ENCODE results near the gene FBP2.
"Not testable (repeated sequence)": the region's sequence is repeated elsewhere in the genome, so short reads cannot be mapped to it uniquely, and the experiment has no call there.

The FBP2 gene

DNA sequence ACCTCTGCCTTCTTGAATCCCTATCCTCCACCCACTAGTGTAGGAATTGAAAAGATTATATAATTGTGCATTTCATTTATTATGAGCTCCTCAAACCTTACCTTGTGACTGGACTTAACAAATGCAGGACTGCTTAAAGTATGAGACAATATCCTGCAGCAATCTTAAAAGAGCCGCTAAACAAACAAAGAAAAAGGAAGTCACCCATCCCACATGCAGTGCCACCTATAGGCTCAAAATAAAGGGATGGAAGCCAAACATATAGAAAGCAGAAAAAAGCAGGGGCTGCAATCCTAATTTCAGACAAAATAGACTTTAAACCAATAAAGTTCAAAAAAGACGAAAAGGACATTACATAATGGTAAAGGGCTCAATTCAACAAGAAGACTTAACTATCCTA, 30.1 kb downstream of the FBP2 start:
- no peak for DNase-seq (ENCODE audit: low spot score)

DNA sequence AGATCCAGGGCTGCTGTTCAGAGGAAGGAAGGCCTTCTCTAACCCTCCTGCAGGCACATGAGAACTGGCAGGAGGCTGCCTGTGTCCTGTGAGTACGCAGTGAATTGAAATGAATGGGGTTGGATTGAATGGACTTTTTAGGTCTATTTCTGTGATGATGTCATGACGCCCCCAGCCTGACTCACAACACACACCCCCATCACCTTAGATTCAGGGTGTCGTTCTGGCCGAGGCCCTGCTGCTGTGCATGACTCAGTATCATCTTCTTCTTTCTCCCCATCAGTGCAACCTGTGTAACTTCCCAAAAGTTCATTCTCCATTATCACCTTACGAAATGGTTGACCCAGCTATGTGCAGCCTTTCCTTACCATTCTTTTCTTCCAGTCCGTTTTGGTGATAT, 33.4 kb downstream of the FBP2 start:
- DNase-seq (ENCODE audit: low spot score): no peak

DNA sequence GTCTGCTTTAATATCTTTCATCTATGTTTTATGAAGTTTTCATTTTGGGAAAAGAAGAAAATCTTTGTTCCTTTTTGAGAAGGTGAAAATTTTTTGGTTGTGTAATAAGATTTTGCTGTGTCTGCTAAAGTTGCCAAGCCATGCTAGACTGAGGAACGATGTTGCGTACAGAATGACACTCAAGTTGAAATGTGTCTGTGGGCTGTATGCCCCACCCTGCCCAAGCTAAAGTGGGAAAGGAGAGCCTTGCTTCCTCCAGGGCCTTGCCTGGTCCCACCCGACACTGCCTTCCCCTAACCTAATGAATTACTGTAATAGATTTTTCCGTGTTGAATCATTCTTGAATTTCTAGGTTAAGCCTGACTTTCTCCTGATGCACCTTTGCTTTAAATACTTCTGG, 36.2 kb downstream of the FBP2 start:
- no peak for DNase-seq (ENCODE audit: low spot score)

DNA sequence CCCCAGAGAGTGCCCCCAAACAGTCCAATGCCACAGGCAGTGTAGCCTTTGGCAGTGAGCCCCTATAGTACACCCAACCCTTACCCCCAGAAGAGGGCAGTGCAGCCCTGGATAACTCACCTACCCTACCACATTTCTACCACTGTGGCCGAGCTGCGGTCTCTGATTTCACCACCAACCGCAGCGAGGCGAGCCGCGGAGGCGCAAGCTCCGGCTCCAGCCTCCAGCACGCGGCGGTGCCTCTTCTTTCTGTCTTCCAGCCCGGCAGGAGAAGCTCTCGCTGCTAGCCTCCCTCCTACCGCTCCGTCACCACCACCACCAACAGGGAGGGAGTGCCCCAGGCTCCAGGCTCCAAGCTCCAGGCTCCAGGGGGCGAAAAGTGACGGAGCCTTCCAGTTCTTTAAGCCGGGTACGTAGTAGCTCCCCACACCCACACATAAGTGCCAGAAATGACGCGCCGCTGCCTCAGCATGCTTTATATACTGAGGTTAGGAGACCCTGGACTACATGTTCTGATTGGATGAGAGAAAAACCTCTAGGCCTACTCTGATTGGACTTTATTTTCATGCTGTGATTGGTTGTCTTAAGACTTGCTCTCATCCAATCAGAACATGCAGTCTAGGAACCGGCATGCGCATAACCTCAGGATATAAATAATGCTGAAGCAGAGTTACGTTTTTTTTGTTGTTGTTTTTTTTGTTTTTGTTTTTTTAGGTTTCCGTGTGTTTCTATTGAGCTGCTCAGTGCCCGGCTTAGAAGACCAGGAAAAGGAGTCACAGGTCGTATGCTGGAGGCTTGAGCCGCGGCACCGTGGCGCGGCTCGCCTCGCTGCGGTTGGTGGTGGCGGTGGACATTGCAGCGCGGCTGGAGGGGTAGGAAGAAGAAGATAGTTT, 38.9 kb downstream of the FBP2 start, which contains the start of gene PCAT7:
TSS of gene PCAT7 (plus strand) at position 645 of the 893 bp plus-strand sequence.
- DNase-seq (ENCODE audit: low spot score): no peak

DNA sequence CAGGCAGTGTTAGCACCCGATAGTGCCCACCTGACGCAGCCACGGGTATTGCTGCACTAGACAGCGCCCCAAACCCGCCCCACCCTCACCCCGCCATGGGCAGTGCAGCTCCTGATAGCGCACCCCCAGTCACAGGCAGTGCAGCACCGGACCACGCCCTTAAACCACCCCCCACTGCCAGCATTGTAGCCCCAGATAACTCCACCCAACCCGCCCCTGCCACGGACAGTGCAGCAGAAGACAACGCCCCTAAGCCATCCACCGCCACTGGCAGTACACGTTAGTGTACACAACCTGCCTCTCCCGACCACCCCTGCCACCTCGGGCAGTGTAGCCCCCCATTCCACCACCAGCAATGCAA, 39.6 kb downstream of the FBP2 start:
- no peak for DNase-seq (ENCODE audit: low spot score)

DNA sequence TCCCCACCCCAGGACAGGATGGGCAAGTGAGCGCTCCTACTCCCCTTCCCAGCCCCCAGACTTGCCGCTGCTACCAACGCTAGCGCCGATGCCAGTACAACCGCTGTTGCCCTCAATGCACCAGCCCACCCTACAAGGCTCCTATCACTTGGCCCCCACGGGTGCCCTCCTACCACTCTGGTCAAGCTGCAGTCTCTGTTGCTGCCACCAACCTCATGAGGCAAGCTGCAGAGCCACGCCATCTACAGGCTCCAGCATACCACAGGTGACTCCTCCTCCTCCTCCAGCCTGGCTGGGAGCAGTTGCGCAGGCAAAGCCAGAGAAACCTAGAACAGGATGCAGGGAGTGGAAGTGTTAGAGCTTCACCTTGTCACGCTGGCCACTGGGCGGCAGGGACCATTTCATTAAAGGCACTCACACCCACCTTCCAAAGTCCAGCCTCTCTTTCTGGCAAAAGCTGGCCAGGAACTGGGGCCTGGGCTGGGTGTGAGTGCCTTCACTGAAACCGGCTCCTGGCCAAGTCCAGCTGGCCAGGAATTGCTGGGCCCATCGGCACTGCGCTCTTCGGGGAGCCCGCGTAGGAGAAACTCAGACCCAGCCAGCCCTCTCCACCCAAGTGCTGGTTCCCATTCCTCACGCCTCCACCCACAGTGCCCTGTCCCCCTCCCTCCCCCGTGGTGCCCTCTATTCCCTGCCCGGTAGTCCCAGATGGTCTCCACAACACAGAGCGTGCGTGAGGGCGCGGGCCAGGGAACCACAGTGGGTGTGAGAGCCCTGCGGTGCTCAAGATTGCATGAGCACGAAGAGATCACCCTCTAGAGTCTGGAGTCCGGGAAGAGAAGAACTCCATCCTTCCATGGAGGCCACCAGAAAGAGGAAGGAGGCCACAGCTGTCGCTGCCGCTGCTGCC, 40.3 kb downstream of the FBP2 start:
- no peak for DNase-seq (ENCODE audit: low spot score)

DNA sequence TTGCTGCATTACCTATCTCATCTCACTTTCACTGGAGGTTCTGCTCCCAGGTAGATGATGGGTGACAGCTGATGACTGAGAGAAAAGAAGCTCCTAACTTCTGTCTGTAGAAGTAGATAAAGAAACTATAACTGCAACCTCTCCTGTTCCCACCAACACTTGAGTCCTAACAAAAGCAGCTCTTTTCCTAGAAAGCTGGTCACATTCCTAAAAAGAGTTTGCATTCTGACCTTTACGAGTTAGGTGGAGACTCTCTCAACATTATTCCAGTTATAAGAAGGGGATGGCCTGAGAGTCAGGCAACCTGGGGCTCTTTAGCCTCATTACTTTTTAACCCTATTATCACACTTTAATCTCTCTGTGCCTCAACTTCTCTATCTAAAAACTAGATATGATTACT, 47.7 kb downstream of the FBP2 start:
- DNase-seq (ENCODE audit: low spot score): no peak

DNA sequence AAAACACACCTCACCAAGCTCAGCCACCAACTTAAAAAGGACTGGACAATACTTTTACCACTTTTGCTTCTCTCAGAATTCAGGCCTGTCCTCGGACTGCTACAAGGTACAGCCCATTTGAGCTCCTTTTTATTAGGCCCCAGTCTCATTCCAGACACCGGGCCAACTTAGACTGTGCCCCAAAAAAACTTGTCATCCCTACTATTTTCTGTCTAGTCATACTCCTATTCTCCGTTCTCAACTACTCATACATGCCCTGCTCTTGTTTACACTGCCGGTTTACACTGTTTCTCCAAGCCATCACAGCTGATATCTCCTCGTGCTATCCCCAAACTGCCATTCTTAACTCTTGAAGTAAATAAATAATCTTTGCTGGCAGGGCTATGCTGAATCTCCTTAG, 49.3 kb downstream of the FBP2 start:
- DNase-seq (ENCODE audit: low spot score): not testable (repeated sequence)

DNA sequence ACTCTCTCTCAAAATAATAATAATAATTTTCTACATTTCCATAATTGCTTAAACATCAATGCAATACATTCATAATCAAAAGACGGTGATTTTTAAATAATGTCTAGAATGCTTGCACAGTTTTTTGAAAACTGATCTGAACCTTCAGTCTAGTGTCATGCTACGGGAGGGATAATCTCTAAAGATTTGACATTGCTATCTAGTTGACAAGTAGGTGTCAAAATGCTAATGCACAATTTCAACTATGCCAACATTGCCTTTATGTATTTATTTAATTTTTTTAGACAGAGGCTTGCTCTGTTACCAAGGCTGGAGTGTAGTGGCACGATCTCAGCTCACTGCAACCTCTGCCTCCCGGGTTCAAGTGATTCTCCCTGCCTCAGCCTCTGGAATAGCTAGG, 54.7 kb downstream of the FBP2 start:
- DNase-seq (ENCODE audit: low spot score): no peak

DNA sequence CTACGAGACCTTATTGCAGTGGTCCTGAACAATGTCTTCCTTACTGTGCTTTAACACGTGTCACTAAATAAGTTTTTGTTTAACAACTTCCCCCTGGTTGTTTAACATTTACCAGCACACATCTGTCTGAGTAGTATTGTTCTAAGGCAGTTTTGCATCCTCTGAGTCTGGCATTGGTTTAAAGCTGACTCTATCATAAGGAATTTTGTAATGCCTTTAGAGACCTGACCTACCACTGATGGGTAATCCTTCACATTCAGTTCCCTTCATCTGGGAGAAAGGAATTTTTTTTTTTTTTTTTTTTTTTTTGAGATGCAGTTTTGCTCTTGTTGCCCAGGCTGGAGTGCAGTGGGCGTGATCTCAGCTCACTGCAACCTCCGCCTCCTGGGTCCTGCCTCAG, 58.7 kb downstream of the FBP2 start:
- no peak for DNase-seq (ENCODE audit: low spot score)

DNA sequence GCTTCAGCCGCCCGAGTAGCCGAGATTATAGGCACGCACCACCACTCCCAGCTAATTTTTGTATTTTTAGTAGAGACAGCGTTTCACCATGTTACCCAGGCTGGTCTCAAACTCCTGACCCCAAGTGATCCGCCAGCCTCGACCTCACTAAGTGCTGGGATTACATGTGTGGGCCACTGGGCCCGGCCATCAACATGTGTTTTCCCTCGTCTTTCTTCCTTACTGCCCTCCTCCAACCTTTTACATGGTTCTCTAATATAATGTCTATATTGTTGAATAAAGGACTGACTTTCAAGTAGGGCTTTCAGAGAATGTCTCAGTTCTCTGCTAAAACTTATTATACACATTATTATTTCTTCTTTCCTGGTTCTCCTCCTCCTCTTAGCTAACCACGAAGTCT, 60.0 kb downstream of the FBP2 start:
- no peak for DNase-seq (ENCODE audit: low spot score)

DNA sequence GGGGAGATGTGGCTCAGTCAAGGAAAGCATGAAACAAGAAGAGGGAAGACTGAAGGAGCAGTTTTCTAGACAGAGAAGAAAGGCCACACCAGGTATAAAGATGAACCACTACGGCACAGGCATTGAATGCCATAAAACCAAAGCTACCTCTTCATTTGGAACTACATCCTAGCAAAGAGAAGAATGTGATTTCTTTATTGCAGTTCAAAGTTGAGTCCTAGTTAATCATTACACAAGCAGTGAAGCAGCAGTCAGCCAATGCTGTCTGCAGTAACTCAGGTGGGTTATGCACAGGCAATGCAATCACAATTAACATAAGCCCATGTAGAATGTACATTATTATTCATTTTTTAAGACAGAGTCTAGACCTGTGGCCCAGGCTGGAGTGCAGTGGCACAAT, 60.5 kb downstream of the FBP2 start:
- DNase-seq (ENCODE audit: low spot score): no peak

DNA sequence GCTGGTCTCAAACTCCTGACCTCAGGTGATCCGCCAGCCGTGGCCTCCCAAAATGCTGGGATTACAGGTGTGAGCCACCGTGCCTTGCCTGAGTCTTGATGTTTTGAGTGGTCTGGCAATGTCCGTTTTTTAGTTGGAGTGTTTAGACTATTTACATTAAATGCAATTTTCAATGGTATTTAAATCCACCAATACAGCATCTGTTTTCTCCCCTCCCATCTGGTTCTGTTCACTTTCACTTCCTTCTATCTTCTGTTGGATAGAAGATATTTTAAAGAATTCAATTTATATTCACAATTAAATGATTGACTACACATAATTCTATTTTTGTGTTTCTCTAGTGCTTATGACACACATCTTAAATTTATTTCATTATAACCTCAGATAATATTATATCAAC, 64.7 kb downstream of the FBP2 start:
- DNase-seq (ENCODE audit: low spot score): no peak

DNA sequence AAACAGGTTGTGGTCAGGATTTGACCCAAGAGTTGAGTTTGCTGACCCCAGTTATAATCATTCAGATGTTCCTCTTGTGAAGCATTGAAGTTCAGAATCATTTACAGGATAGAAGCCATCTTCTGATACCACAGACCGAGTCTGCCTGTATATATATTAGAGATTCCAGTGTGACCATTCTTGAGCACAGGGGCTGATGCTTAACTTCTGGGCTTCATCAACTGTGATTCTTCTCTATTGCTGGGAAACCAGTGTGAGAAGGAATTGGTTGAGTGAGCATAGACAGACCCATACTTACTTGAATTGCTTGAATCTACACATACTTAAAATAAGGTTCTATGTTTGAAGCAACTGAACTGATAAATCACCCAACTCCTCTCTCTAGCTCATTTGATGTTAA, 66.7 kb downstream of the FBP2 start:
- no peak for DNase-seq (ENCODE audit: low spot score)

DNA sequence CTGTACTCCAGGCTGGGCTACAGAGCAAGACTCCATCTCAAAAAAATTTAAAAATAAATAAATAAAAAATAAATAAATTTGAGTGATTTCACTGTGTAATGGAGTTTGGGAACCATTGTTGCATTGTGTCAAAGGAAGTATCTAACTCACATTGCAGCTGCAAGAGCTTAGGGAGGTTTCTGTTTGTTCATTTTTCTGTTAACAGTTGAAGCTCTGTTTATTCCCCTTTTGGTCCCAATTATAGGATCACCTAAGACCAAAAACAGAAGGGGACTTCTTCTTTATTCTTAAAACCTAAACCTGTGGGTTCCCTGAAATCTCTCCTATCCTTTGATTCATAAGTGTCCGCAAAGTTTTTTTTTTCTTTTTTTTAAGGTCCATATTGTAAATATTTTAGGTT, 67.4 kb downstream of the FBP2 start:
- DNase-seq (ENCODE audit: low spot score): no peak

DNA sequence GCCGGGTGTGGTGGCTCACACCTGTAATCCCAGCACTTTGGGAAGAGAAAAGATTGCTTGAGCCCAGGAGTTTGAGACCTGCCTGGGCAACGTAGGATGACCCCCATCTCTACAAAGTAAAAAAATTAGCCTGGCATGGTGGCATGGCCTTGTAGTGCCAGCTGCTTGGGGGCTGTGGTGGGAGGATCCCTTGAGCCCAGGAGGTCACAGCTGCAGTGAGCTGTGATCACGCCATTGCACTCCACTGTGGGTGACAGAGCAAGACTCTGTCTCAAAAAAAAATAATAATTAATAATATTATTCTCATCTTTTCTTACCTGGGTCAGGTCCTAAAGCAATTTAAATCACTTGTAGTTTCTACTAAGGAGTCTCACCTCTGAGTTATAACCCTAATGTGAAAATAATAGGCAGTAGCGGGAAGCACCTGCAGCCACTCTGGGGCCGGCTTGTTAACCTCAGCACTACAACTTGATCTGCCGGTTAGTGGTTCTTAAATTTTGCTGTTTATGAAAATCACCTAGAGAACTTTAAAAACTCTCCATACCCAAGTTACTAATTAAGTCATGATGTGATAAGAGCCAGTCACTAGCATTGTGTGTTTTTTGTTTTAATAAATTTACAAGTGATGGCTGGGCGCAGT, 68.1 kb downstream of the FBP2 start:
- no peak for DNase-seq (ENCODE audit: low spot score)

DNA sequence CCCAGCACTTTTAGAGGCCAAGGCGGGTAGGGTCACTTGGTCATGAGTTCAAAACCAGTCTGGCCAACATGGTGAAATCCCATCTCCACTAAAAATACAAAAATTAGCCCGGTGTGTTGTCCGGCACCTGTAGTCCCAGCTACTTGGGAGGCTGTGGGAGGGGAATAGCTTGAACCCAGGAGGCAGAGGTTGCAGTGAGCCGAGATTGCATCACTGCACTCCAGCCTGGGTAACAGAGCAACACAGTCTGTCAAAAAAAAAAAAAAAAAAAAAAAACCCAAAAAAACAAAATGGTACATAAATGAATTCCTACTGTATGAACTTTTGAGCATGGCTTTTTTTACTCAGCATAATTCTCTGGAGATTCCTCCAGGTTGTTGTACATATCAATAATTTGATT, 76.4 kb downstream of the FBP2 start:
- no peak for DNase-seq (ENCODE audit: low spot score)

DNA sequence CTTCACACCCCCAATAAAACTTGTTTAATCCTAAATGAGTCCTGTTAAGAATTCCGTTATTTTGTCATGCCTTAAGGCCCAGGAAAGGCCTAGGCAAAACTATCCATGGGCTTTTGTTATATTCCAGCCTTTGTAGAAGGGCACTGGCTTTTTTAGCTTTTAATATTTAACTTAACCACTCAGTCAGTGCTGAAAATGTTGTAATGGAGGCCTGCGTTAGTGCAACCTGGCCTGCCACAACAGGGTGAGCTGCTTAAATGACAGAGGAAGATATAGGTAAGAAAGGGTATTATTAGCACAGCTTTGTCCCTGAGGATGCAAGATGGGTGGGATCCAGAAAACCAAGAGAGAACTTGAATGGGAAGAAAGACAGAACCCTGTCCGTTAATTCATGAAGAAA, 78.9 kb downstream of the FBP2 start:
- no peak for DNase-seq (ENCODE audit: low spot score)

DNA sequence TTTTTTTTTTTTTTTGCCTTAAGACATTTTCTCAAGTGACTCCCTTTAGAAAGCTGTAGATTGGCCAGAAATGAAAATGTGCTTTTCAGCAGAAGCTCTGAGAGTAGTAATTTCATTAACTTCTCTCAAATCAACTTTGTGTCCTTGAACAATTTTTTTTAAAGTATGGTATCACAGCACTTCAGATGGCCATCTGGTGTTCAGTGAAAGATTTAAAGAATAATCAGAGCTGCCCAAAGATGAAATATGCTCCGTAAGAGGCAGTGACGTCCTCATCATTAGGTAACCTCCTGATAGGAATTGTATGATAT, 81.7 kb downstream of the FBP2 start:
- no peak for DNase-seq (ENCODE audit: low spot score)

DNA sequence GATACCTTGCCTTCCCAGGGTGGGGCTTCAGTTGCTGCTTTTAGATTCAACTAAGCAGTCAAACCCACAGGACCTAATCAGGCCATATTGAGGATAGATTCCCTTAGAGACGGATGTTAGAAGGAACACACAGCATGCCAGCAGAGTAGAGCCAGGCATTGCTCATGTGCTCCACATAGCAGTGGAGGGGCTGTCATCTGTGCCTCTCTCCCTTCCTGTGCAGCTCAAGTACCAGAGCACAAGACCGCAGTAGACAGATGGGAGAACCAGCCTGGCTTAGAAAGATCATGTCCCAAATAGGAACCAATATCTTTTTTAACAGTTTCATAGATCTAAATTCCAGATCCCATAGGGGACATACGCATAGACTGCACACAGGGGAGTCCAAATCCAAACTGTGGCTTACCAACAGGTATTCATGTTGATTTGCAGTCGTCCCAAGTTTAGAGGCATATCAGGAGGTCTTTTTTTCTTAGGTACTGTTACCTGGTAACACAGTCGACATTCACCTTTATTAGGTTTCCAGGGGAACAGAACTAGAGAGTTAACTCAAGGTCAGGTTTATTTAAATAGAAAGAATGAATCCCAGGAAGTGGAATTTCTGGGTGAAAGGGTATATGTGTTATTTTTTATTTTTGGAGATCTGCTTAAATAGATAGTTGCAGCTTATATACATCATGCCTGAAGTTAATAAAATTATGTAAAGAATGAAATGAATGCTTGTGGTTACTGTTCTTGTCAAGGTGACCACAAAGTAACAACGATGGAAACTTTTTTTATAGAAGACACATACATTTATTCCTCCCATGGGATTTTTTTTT, 82.3 kb downstream of the FBP2 start:
- DNase-seq (ENCODE audit: low spot score): no peak
